Stimulated activated CD4-positive, alpha-beta T cell treated with anti-CD3 and anti-CD28 coated beads, Interleukin-15, amount 100 ng/mL, for 24 hours (primary cell): ENCODE results near the gene PLPPR3.
"Not testable (repeated sequence)": the region's sequence is repeated elsewhere in the genome, so short reads cannot be mapped to it uniquely, and the experiment has no call there.

Experiments
- DNase-seq: peaks from one replicate; pipeline ENCODE4 v3.0.0-alpha.2; 2020

Gene PLPPR3

DNA sequence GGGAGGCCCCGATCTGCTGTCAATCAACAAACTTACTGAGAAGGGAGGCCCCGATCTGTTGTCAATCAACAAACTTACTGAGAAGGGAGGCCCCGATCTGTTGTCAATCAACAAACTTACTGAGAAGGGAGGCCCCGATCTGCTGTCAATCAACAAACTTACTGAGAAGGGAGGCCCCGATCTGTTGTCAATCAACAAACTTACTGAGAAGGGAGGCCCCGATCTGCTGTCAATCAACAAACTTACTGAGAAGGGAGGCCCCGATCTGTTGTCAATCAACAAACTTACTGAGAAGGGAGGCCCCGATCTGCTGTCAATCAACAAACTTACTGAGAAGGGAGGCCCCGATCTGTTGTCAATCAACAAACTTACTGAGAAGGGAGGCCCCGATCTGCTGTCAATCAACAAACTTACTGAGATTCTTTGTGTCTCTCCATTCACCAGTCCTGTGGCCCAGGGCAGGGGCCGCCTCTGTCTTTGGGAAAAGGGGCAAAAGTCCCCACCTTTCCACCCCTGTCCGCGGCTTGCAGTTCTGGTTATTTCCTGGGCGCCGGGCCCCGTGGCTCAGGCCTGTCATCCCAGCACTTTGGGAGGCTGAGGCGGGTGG lies 32.0 kb upstream of the PLPPR3 start:
- DNase-seq = not testable (repeated sequence)

DNA sequence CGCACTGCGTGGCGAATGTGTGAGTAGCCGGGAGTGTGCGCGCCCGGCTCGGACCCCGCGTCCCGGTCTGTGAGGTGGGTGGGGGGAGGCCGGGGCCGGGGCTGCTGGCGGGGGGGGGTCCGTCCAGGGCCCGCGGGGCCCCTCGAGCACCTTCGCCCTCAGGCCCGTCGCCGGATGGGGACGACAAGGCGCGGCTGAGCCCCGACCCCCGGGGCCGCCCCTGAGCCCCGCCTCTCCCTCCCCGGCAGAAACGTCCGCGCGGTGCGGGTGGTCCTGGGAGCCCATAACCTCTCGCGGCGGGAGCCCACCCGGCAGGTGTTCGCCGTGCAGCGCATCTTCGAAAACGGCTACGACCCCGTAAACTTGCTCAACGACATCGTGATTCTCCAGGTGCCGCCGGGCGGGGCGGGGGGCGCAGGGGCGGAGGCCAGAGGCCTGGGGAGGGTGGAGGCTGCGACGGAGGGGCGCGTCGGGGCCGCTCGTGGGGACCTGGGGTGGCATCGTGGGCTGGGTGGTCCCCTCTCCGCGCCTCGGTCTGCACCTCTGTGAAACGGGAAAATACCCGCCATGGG lies 31.3 kb upstream of the PLPPR3 start:
- DNase-seq = no peak

DNA sequence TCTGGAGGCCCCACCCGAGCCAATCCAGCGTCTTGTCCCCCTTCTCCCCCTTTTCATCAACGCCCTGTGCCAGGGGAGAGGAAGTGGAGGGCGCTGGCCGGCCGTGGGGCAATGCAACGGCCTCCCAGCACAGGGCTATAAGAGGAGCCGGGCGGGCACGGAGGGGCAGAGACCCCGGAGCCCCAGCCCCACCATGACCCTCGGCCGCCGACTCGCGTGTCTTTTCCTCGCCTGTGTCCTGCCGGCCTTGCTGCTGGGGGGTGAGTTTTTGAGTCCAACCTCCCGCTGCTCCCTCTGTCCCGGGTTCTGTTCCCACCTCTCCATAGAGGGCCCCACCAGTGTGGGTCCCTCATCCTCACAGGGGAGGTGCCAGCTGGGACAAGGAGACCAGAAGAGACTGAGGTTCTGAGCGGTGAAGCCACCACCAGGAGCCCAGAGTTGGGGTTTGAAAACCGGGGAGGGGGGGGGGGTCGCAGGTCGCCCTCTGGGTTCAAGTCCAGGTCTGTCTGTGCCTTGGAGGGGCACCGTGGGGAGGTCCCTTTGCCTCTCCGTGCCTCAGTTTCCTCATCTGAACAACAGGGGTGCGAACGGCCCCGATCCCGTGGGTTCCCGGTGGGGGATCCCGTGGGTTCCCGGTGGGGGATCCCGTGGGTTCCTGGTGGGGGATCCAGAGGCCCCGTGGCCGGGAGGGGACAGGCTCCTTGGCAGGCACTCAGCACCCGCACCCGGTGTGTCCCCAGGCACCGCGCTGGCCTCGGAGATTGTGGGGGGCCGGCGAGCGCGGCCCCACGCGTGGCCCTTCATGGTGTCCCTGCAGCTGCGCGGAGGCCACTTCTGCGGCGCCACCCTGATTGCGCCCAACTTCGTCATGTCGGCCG lies 30.6 kb upstream of the PLPPR3 start, which contains the start of gene ELANE:
Gene ELANE, plus strand, starts transcription at position 168 of the 878 bp plus-strand sequence. Its CDS starts 26 bp downstream, at position 194.
- no peak for DNase-seq

DNA sequence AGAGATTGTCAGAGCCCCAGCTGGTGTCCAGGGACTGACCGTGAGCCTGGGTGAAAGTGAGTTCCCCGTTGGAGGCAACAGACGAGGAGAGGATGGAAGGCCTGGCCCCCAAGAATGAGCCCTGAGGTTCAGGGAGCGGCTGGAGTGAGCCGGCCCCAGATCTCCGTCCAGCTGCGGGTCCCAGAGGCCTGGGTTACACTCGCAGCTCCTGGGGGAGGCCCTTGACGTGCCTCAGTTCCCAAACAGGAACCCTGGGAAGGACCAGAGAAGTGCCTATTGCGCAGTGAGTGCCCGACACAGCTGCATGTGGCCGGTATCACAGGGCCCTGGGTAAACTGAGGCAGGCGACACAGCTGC lies 29.2 kb upstream of the PLPPR3 start:
- DNase-seq = no peak

DNA sequence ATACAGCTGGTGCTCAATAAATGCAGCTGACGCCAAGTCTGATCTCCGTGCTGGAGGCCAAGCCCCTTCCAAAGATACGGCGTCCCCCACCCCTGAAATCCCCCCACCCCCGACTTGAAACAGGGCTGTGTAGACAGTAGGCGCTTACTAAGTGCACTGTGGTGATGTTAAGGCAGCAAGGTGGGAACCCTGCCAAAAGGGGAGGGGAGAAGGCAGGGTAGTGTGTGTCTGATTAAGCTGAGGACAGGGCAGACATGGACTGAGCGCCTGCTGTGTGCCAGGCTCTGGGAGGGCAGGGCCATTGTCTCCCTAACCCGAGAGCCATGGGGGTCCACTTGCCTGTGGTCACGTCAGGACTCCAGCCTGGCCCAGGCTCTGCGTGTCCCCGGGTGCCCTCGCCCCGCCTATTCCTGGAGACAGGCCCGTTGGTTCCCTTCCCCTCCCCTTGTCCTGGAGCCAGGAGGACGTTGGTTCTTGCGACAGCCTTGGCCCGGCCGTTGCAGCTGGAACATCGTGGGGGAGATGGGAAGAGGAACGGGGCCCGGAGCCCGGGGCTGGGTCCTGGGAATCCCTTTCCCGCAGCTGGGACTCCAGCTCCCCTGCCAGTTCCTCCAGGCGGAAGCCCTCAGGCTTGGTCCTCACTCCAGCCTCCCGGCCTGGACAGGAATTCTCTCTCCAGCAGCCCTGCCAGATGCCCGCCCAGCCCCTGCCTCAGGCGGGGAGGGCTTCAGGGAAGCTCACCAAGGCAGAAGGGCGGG lies 28.6 kb upstream of the PLPPR3 start:
- DNase-seq = no peak

DNA sequence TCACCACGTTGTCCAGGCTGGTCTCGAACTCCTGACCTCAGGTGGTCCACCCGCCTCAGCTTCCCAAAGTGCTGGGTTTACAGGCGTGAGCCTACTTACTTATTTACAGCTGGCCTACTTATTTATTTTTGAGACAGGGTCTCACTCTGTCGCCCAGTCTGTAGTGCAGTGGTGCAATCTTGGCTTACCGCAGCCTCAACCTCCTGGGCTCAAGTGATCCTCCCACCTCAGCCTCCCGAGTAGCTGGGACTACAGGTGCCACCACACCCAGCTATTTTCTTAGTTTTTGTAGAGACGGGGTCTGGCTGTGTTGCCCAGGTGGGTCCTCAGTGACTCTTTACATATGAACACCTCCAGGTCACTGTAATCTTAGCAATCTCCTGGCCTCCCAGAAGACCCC lies 27.4 kb upstream of the PLPPR3 start:
- DNase-seq = not testable (repeated sequence)

DNA sequence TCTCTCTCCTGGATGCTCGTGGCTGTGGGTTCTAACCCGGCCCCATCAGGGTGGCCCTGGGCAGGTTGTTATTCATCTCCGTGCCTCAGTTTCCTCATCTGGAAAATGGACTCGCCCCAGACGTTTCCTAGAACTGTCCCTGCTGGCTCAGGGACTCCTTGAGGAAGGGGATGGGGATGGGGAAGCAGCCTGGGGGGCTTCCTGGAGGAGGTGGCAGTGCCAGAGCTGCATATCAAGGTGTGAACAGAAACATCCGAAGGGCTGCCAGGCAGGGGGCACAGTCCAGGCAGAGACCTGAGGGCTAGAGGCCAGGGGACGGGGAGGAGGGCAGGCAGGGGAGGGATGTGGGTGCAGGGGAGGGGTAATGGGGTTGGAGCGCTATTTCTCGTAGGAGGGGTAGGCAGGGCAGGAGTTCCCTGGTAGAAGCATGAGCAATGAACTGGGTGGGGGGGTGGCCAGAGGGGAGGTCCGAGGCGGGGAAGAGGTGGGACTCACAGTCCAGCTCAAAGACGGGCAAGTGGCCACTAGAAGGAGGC lies 26.7 kb upstream of the PLPPR3 start:
- DNase-seq = no peak

DNA sequence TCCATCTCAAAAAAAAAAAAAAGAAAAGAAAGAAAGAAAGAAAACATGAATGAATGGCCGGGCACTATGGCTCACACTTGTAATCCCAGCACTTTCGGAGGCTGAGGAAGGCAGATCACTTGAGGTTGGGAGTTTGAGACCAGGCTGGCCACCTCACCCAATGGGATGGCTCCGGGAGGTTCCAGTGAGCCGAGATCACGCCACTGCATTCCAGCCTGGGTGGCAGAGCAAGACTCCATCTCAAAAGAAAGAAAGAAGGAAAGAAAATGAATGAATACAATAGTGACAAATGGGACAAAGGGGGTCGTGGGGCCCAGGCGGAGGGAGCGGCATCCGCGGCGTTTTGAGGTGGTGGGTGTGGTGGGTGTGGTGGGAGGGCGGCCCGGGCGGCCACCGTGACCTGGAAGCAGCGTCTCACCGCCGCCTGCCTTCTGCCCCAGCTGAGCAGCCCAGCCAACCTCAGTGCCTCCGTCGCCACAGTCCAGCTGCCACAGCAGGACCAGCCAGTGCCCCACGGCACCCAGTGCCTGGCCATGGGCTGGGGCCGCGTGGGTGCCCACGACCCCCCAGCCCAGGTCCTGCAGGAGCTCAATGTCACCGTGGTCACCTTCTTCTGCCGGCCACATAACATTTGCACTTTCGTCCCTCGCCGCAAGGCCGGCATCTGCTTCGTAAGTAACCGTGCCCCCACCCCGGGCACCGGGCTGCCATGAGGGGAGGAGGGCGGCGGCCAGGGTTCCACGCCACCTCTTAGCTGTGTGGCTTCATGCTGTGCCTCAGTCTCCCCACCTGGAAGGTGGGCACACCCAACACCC lies 24.2 kb upstream of the PLPPR3 start:
- DNase-seq = no peak

DNA sequence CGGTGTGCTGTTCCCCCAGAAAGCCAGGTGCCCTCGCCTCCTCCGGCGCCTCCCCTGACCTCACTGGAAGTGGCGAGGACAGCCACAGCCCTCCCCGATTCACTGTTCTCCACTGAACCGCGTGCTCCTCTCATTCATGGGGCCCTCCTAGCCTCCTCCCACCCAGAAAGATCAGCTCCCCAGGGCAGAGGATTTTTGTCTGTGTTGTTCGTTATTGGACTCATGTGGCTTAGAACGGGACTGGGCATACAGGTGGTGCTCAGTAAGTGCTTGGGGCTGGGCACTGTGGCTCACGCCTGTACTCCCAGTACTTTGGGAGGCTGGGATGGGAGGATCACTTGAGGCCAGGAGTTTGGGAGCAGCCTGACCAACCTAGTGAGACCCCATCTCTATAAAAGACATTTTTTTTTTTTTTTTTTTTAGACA lies 22.8 kb upstream of the PLPPR3 start:
- no peak for DNase-seq

DNA sequence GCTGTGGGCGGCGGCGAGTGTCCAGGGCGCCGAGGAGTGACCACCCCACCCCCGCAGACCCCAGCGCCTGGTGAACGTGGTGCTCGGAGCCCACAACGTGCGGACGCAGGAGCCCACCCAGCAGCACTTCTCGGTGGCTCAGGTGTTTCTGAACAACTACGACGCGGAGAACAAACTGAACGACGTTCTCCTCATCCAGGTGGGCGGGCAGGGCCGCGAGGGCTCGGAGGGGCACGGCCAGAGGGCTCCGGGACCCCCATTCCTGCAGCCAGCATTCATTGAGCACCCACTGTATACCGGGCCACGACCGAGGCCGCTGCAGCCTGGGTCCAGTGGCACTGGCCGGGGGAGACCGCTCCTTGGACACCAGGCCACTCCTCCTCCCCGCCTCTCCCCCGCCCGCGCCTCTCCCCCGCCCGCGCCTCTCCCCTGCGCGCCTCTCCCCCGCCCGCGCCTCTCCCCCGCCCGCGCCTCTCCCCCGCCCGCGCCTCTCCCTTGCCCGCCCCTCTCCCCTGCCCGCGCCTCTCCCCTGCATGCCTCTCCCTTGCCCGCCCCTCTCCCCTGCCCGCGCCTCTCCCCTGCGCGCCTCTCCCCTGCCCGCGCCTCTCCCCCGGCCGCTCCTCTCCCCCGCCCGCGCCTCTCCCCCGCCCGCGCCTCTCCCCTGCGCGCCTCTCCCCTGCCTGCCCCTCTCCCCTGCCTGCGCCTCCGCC lies 22.2 kb upstream of the PLPPR3 start:
- no peak for DNase-seq

DNA sequence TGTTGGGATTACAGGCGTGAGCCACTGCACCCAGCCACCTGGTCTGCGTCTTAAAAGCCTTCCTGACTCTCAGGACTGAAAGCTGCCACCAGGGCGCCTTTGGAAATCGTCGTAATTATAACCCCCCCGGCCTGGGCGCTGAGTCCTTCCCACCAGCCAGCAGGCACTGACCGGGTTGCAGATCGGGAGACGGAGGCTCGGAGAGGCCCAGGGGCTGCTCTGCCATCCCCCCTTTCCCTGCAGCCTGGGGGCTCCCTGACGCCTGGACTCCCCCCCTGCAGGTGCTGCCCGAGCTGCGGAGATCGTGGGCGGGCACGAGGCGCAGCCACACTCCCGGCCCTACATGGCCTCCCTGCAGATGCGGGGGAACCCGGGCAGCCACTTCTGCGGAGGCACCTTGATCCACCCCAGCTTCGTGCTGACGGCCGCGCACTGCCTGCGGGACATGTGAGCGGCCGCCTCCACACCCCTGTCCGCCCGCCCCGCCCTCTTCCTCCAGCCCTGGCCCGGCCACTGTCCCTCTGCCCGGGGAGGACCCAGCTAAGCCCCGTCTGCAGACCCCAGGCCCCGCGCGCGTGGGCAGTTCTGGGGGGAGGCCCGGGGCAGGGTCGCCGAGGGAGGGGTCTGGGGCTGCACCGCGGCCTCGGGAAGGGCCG lies 21.6 kb upstream of the PLPPR3 start:
- no peak for DNase-seq

DNA sequence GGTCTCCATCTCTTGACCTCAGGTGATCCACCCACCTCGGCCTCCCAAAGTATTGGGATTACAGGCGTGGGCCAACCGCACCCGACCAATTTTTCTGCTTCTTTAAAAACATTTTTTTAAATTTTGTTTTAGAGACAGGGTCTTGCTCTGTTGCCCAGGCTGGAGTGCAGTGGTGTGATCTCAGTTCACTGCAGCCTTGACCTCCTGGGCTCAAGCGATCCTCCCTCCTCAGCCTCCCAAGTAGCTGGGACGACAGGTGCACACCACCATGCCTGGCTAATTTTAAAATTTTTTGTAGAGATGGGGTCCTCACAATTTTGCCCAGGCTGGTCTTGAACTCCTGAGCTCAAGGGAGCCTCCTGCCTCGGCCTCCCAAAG lies 21.0 kb upstream of the PLPPR3 start:
- not testable (repeated sequence) for DNase-seq

DNA sequence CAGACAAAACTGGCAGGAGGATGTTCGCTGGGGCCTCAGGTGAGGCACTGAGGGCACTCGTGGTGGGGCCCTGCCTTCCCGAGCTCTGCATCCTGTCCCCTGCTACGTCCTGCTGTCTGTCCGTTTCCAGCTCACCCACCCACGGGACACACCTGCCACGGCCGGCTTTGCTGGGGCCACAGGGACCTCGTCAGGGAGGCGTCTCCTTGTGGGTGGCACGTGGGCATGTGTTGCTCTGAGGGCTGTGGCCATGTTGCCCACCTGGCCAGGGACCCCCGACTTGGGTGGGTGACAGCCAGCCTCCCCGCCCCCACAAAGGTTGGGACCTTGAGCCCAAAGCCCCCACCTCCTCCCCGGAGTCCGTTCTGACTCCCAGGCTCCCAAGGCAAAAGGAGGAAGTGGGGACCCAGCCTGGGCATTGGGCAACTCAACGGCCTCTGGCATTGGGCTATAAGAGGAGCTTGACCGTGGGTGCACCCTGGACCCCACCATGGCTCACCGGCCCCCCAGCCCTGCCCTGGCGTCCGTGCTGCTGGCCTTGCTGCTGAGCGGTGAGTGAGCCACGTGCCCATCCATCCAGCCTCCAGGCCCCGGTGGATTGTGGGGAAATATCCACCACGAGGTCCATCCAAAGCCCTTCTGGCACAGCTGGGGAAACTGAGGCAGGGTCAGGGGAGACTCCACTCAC lies 18.9 kb upstream of the PLPPR3 start, which contains the start of gene PRTN3:
Gene PRTN3, plus strand, starts transcription at position 481 of the 688 bp plus-strand sequence. Its CDS starts 10 bp downstream, at position 491.
- DNase-seq = no peak

DNA sequence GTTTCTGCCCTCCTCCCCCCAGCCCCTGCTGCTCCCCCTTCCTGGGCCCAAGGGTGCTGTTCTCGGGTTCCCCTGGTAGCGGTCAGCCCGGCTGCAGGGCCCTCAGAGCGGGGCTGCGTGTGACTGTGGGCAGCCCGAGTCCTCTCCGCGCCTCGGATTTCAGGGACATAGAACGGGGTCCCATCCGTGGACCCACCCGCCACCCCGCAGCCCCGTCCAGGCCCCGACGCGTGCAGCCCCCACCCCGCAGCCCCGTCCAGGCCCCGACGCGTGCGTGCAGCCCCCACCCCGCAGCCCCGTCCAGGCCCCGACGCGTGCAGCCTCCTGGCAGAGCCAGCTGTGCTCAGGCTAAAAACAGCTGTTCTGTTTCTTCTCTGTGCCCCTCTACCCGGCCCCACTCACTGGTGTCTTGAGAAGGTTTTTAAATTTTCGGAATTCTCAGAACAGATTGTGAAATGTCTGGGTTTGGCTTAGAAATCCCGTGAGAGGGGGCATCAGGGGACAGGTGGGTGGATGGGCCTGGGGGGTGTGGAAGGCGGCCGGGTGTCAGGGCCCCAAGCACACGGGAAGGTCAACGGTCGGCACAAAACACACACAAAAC lies 13.6 kb upstream of the PLPPR3 start:
- no peak for DNase-seq

DNA sequence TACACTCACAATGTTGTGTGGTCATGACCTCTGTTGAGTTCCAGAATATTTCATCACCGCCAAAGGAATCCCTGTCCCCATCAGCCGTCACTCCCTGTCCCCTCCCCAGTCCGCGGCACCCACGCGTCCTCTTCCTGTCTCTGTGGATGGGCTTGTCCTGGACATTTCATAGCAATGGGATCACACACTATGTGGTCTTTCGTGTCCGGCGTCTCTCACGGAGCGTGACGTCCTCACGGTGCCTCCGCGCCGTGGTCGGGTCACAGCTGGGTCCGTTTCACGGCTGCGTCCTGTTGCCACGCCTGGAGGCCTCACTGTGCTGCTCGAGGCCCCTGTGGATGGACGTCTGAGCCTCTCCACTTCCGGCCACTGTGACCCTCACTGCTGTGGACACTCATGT lies 12.5 kb upstream of the PLPPR3 start:
- DNase-seq = no peak

DNA sequence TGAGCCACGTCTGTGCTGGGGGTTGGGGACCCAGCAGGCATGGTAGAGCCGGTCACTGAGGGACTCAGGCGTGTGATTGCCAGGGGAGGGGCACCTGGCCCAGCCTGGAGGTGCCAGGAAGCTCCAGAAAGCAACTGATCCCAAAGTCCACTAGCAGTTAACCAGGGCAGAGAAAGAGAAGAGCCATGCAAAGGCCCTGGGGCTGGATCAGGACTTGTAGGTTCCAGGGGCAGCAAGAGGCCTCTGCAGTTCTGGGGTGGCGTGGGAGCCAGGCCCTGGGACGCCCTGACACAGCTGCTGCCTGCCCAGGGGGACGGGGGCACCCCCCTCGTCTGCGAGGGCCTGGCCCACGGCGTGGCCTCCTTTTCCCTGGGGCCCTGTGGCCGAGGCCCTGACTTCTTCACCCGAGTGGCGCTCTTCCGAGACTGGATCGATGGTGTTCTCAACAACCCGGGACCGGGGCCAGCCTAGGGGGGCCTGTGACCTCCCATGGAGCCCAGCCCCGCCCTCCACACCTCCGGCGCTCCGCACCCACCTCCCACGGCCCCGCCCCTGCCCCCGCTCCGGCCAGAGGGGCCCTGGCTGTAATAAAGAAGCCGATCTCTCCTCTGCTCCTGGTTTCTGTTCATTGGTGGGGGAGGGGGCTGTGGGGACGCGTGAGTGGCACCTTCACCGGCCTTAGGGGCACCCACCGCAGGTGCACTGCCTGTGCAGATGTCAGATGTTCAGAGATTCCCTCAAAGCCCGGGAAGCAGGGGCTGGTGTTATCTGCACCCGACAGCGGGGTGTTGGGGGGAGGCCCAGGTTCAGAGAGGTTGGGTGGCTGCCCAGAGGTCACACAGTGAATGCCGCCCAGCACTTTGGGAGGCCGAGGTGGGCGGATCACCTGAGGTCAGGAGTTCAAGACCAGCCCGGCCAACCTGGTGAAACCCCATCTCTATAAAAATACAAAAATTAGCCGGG lies 9.9 kb upstream of the PLPPR3 start:
- no peak for DNase-seq

DNA sequence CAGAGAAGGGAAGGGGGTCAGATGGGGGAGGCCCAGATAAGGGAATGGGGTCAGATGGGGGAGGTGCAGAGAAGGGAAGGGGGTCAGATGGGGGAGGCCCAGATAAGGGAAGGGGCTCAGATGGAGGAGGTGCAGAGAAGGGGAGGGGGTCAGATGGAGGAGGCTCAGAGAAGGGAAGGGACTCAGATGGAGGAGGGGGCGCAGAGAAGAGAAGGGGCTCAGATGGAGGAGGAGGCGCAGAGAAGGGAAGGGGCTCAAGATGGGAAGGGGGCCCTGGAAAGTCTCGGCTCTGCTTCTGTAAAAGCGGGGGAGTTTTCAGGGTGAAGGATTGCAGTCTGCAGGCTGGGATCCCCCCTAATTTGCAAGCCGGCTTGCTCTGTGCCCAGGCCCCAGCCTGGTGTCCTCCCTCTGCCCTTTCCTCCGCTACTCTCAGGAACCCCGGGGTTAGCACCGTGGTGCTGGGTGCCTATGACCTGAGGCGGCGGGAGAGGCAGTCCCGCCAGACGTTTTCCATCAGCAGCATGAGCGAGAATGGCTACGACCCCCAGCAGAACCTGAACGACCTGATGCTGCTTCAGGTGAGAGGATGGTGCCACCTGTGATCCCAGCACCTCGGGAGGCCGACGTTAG lies 7.5 kb upstream of the PLPPR3 start:
- DNase-seq = no peak

DNA sequence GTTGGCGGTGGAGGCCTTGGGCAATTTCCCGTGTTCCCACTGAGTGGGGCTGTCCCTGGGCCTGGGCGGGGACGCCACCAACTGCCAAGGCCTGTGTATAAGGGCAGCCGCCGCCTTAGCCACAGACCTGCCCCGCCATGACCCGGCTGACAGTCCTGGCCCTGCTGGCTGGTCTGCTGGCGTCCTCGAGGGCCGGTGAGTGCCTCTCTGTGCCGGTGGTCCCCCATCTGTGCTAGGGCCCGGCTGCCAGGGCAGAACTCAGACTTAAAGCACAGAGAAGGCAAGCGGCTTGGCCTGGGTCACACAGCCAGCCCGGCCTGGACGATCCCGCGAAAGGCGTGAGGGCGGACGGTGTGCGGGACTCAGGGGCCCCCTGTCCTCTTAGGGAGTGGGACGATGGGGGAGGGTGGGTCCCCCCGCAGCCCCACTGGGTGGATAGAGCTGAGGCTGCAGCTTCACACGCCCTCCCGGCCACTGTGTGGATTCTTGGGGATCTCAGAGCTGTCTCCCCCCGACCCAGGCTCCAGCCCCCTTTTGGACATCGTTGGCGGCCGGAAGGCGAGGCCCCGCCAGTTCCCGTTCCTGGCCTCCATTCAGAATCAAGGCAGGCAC lies 6.1 kb upstream of the PLPPR3 start, which contains the start of gene AZU1:
Gene AZU1, plus strand, starts transcription at position 128 of the 612 bp plus-strand sequence. Its CDS starts 10 bp downstream, at position 138.
- no peak for DNase-seq
